AG10803 (cell line): Measurements from ENCODE around the gene SFMBT2.
"Not testable (repeated sequence)": the region's sequence is repeated elsewhere in the genome, so short reads cannot be mapped to it uniquely, and the experiment has no call there.

Source experiments
- DNase-seq: peaks from one replicate; pipeline ENCODE4 v3.0.0; 2010; ENCODE audit warnings: low read depth
- H3K4me3 ChIP-seq: 2 replicates; pipeline ENCODE4 v1.5.1; 2011; ENCODE audit warnings: mild to moderate bottlenecking, low read length, control low read depth
- TF ChIP-seq, protein P1 (sequence below): conservative IDR thresholded peaks from 2 replicates; pipeline ENCODE4 v1.5.1; 2011; ENCODE audit warnings: mild to moderate bottlenecking, low read length, control low read depth, inconsistent platforms

SFMBT2 gene

DNA sequence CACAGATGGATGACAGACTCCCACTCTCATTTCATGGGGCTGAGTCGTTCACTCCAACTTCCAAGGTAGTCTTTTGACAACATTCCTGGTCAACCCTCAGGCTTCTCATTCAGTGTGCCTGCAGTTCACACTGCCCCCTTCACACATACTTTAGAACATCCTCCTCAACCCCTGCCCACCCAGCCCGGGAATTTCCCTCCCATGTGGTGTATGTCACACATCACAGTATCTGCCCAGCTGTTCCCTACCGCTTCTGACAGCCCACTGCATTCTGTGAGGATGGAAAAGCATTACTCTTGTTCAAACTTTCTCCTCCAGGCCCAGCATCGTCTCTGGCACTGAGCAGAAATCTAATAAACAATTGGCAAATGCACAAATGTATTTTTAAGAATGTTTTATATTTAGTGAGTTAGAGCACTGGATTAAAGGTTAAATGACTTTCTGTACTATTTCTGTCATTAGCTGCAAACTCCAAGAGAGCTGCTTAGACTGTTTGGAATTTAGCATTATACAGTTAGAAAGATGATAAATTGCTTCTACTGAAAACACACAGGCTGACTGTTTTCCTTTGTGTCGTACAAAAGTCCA lies 110.4 kb downstream of the SFMBT2 start:
- TF ChIP-seq, protein P1, sequence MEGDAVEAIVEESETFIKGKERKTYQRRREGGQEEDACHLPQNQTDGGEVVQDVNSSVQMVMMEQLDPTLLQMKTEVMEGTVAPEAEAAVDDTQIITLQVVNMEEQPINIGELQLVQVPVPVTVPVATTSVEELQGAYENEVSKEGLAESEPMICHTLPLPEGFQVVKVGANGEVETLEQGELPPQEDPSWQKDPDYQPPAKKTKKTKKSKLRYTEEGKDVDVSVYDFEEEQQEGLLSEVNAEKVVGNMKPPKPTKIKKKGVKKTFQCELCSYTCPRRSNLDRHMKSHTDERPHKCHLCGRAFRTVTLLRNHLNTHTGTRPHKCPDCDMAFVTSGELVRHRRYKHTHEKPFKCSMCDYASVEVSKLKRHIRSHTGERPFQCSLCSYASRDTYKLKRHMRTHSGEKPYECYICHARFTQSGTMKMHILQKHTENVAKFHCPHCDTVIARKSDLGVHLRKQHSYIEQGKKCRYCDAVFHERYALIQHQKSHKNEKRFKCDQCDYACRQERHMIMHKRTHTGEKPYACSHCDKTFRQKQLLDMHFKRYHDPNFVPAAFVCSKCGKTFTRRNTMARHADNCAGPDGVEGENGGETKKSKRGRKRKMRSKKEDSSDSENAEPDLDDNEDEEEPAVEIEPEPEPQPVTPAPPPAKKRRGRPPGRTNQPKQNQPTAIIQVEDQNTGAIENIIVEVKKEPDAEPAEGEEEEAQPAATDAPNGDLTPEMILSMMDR, result no peak
- no peak for DNase-seq
- H3K4me3 ChIP-seq, result no peak overlapping the region

DNA sequence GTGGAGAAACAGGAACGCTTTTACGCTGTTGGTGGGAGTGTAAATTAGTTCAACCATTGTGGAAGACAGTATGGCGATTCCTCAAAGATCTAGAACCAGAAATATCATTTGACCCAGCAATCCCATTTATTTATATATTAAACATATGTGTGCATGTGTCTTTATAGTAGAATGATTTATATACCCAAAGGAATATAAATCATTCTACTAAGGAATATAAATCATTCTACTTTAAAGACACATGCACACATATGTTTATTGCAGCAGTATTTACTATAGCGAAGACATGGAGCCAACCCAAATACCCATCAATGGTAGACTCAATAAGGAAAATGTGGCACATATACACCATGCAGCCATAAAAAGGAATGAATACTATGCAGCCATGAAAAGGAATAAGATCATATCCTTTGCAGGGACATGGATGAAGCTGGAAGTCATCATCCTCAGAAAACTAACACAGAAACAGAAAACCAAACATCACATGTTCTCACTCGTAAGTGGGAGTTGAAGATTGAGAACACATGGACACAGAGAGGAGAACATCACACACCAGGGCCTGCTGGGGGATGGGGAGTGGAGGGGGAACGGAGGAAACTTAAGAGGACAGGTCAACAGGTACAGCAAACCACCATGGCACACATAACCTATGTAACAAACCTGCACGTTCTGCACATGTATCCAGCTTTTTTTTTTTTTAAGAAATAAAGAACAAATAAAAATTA lies 111.1 kb downstream of the SFMBT2 start:
- H3K4me3 ChIP-seq, DNase-seq: not testable (repeated sequence)

DNA sequence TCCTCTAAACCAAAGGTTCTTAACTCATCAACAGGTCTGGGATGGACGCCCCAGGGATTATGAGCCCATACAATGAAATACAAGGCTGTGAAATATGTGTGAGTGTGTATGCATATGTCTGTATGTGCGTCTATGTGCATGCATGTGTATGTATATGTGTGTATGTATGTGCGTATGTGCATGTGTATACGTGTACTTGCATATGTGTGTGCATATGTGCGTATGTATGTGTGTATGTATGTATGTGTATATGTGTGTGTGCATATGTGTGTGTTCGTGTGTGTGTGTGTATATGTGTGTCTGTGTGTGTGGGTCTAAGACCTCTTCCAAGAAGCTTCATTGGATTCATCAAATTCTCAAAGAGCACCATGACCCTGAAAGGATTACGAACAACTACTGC lies 112.3 kb downstream of the SFMBT2 start:
- TF ChIP-seq, protein P1, result no peak
- no peak overlapping the region for H3K4me3 ChIP-seq
- no peak for DNase-seq

DNA sequence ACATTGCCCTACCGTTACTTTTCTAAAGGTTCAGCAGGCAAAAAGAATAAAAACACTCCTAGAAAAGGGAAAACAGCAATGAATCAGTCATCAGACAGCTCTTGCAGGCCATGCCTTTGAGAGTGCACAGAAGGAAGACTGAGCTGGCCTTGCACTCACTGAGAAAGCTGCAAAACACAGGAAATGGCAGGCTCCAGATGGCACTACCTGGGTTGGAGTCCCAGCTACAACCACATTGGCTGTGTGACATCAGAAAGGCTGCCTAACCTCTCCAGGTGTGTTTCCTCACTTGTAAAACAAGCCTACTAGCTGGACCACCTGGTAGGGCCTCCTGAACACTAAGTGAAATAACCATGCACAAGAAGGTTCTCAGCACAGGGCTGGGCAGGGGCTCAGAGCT lies 113.7 kb downstream of the SFMBT2 start:
- TF ChIP-seq, protein P1, result no peak
- no peak overlapping the region for H3K4me3 ChIP-seq
- DNase-seq, result no peak

DNA sequence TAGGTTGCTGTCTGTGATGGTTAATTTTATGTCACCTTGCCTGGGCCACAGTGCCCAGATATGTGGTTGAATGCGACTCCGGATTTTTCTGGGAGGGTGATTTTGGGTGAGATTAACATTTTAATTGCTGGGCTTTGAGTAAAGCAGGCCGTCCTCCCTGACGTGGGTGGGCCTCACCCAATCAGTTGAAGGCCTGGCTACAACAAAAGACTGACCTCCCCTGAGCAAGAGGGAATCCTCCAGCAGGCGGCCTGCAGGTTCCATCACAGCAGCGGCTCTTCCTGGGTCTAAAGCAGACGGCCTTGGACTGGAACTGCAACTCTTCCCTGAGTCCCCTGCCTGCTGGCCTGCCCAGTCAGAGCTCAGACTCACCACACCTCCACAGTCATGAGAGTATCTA lies 114.2 kb downstream of the SFMBT2 start:
- DNase-seq, result no peak
- no peak overlapping the region for H3K4me3 ChIP-seq
- TF ChIP-seq, protein P1, result no peak

DNA sequence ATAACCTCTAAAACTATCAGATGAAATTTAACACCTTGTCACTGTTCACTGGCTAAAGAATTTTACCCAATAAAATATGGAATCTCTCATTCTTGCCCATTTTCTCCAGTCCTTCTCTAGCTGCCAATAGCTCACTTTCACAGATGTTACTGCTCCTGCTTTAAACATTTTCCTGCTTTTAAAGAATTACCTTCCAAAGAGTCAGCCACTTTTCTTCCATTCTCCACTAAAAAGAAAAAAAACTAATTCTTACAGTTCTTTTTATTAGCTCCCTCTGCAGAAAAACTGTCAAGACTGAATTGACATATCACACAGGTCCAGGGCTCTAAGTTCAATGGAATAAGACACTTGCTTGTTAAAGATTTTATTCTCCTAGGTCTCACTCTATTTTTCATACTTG lies 114.8 kb downstream of the SFMBT2 start:
- TF ChIP-seq, protein P1, result no peak
- DNase-seq, result no peak
- H3K4me3 ChIP-seq, result no peak overlapping the region

DNA sequence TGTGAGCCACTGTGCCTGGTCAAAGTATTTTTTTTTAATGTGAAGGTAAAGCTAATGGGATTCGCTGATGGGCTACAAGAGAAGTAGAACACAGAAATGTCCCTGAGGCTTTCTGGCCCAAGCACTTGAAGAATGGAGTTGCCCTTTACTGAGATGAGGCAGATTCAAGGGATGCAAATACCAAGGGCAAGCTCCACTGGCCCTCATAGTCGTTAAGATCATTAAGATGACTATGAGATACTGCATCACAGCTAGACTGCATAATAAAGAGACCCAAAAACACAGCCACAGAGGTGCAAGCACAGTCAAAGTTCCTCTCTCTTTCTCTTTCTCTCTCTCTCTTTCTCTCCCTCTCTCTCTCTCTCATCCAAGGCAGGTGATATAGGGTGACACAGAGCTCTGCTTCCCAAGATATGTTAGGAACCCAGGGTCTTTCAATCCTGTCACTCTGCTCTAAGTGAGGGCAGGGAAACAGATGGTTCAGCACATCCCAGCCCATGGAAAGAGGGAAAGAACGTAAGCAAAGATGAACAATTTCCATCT lies 117.4 kb downstream of the SFMBT2 start:
- DNase-seq, result no peak
- TF ChIP-seq, protein P1, result no peak
- H3K4me3 ChIP-seq, result no peak overlapping the region
